Activated CD8-positive, alpha-beta memory T cell treated with anti-CD3 and anti-CD28 coated beads for 36 hours (primary cell): Measurements from ENCODE around the gene SLC6A3. TPM values are rescaled to one million over a fixed set of nuclear protein-coding genes. Genes with fewer than 3 reads are reported as not detected.

Experiments used
- CTCF ChIA-PET: fragments of 350-600 bp; sonication (Branson Sonifier 250); formaldehyde crosslinking; loops from one replicate; lab custom pipeline; 2021; ENCODE audit warnings: antibody characterized with exemption; lab: Charles Lee
- POLR2A ChIA-PET: fragments of 350-600 bp; sonication (Branson Sonifier 250); formaldehyde crosslinking; loops from one replicate; lab custom pipeline; 2021; ENCODE audit warnings: antibody characterized with exemption; lab: Charles Lee
- total RNA-seq, 2 experiments: library from RNA; stranded (reverse); gene quantifications; one replicate each; pipeline ENCODE4 v1.2.3, GENCODE V29; 2021

SLC6A3 gene
- under 1 TPM in 1 of 2 experiments, not detected in 1; 0.08 TPM for total RNA-seq

DNA sequence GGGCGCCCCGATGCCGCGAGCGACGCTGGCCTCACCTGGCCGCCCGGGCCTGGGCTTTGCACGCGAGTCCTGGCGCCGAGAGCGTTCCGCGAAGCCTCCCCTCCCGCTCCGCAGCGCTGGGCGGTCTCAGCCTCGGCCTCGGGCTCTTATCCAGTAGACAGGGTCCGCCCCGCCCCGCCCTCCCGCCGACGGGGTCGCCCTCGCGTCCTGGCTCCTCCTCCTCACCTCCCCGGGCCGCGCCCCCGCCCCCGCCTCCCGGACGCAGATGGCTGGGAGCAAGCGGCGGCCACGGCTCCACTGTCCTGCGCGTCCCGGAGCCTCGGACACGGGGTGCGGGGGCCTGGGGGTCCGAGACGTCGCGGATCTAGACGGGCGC lies at the start of gene SLC6A3:
SLC6A3 (minus strand) TSS at position 128 of the 376 bp plus-strand sequence. CDS start 2,243 bp downstream, outside the sequence.
- POLR2A ChIA-PET, result no interaction called here
- CTCF ChIA-PET, result no interaction called here

GRCh38 chr5:1493941-1494340 lies 48.7 kb upstream of the SLC6A3 start:
- CTCF ChIA-PET, result no interaction called here
- POLR2A ChIA-PET, result no interaction called here

GRCh38 chr5:1493413-1493812 lies 48.2 kb upstream of the SLC6A3 start:
- CTCF ChIA-PET, result interaction anchor here (1.3 kb wide), 1 partner anchor 9 kb away, joined by 4 read pairs; no protein-coding TSS in a partner anchor
- POLR2A ChIA-PET, result no interaction called here

DNA sequence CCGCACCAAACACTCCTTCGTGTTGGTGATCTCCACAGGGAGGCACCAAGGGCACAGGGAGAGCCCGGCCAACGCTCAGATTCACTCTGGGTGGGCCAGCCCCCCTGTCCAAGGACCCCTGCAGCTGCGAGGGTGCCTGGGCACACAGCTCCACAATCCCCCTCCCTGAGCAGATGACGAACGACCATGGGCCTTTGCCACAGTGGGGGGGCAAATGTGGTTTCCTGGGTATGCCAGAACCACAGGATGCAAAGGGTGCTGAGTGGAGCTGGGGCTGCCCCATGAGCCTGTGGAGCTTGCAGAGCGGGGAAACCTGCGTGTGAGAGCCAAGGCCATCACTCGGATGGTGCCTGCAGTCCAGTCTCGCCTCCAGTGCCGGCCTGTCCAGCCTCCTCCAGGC lies 47.5 kb upstream of the SLC6A3 start:
- ChIA-PET POLR2A (interaction anchor here (0.8 to 1.1 kb wide), 2 partner anchors 26 to 31 kb away, joined by 3 read pairs; partner anchors contain the start of gene LPCAT1), CTCF (interaction anchor here (1.3 to 1.9 kb wide), 2 partner anchors 8 to 152 kb away, joined by 4 read pairs; no protein-coding TSS in a partner anchor)

GRCh38 chr5:1490376-1490775 lies 45.1 kb upstream of the SLC6A3 start:
- ChIA-PET CTCF (interaction anchor here (1.3 kb wide), 1 partner anchor 34 kb away, joined by 3 read pairs; the partner anchor contains the start of gene LPCAT1), POLR2A (interaction anchor here (0.8 kb wide), 1 partner anchor 24 kb away, joined by 3 read pairs; no protein-coding TSS in a partner anchor)

DNA sequence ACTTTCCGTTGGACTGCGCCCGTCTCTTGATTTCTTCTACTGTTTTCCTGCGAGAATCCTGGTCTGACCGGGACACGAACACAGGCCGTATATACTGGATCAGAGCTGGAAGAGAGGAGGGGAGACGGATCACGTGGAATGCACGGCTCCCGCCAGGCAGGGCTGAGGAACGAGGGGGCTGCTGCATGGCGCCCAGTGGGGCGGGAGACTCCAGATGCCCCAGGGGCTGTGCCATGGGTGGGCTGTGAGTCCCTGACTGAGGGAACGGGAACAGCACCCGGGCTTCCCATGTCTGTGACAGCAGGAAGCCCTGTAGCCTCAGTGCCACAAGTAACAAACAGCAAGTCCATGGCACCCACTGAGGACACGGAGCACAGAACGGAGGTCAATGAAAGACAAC lies 44.5 kb upstream of the SLC6A3 start:
- POLR2A ChIA-PET, result interaction anchor here (0.9 to 1.1 kb wide), 2 partner anchors 11 to 20 kb away, joined by 3 read pairs; no protein-coding TSS in a partner anchor
- CTCF ChIA-PET, result interaction anchor here (0.6 to 1.3 kb wide), 4 partner anchors 13 to 34 kb away, joined by 3 to 5 read pairs (median 3); partner anchors contain the start of gene LPCAT1

- ChIA-PET CTCF (interaction anchor here (0.6 to 1.5 kb wide), 5 partner anchors 9 to 35 kb away, joined by 3 to 5 read pairs (median 3); partner anchors contain the start of gene LPCAT1), POLR2A (interaction anchor here (0.6 to 1.1 kb wide), 3 partner anchors 11 to 47 kb away, joined by 3 read pairs; no protein-coding TSS in a partner anchor)
Measured at GRCh38 chr5:1488882-1489680, 43.8 kb upstream of the SLC6A3 start.

GRCh38 chr5:1487079-1487764 lies 42.0 kb upstream of the SLC6A3 start:
- CTCF ChIA-PET, result no interaction called here
- POLR2A ChIA-PET, result interaction anchor here (0.5 to 0.7 kb wide), 2 partner anchors 8 to 108 kb away, joined by 3 read pairs; no protein-coding TSS in a partner anchor

- POLR2A ChIA-PET, result interaction anchor here (0.5 to 0.7 kb wide), 2 partner anchors 9 to 36 kb away, joined by 3 read pairs; no protein-coding TSS in a partner anchor
- CTCF ChIA-PET, result no interaction called here
Measured at GRCh38 chr5:1486271-1486670, 41.0 kb upstream of the SLC6A3 start.

GRCh38 chr5:1485579-1486118 lies 40.4 kb upstream of the SLC6A3 start:
- ChIA-PET POLR2A (interaction anchor here (0.5 kb wide), 1 partner anchor 37 kb away, joined by 3 read pairs; no protein-coding TSS in a partner anchor), CTCF (no interaction called here)

GRCh38 chr5:1484730-1485578 lies 39.7 kb upstream of the SLC6A3 start:
- ChIA-PET CTCF (interaction anchor here (0.6 to 0.8 kb wide), 2 partner anchors 8 to 310 kb away, joined by 3 to 4 read pairs; no protein-coding TSS in a partner anchor), POLR2A (no interaction called here)

GRCh38 chr5:1483856-1484729 lies 38.9 kb upstream of the SLC6A3 start:
- CTCF ChIA-PET, result interaction anchor here (0.6 to 0.8 kb wide), 2 partner anchors 9 to 310 kb away, joined by 3 to 4 read pairs; no protein-coding TSS in a partner anchor
- POLR2A ChIA-PET, result no interaction called here

DNA sequence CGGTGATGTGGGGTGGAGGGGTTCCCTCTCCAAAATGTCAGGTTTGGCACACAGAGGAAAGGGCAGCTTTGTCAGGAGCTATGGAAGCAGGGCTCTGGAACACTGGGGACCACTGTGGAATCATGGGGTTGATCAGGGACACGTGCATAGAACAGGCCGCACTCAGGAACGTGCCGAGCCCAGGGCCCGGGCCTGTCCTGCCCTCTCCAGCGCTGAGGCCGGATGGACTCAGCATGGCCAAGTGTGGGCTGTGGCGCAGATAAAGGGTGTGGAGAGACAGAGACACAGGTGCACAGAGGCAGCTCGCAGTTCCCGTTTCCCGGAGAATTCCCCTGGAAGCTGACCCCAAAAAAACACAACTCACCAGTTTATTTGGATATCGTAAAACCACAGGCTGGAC lies 37.8 kb upstream of the SLC6A3 start:
- POLR2A ChIA-PET, result no interaction called here

DNA sequence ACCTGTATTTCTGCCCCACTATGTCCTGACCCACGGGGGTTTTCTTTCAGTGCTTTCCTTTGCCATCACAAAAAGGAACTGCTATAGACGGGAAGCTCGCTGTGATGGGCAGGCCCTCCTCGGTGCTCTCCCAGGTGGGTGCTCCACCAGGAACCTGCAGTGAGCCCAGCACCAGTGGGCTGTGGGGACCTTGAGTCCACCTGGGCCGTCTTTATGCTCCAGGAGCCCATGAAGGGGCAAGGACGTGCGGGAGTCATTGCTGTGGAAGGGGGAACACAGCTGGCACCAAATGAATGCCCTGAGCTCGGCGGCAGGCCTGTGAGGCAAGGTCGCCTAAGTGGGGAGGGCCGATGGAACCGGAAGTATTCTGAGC lies 36.7 kb upstream of the SLC6A3 start:
- ChIA-PET POLR2A (no interaction called here), CTCF (no interaction called here)

More for the DNA sequence above, 37.8 kb upstream of the SLC6A3 start:
- CTCF ChIA-PET, result no interaction called here

GRCh38 chr5:1481266-1481958 lies 36.2 kb upstream of the SLC6A3 start:
- ChIA-PET CTCF (no interaction called here), POLR2A (no interaction called here)

- CTCF ChIA-PET, result interaction anchor here (0.7 to 1.4 kb wide), 7 partner anchors 8 to 162 kb away, joined by 3 to 8 read pairs (median 4); no protein-coding TSS in a partner anchor
- POLR2A ChIA-PET, result no interaction called here
Measured at GRCh38 chr5:1480806-1481205, 35.6 kb upstream of the SLC6A3 start.
